Measurements from ENCODE around the gene LCAT.

Gene LCAT

GRCh38 chr16:67968400-67969253, 24.7 kb upstream of the LCAT start, which contains the start of gene SLC12A4:
Gene SLC12A4, minus strand, starts transcription at chr16:67968637. Its CDS starts 84 bp downstream, at chr16:67968553.
- peak; percentile 44 for DNase-seq

DNA sequence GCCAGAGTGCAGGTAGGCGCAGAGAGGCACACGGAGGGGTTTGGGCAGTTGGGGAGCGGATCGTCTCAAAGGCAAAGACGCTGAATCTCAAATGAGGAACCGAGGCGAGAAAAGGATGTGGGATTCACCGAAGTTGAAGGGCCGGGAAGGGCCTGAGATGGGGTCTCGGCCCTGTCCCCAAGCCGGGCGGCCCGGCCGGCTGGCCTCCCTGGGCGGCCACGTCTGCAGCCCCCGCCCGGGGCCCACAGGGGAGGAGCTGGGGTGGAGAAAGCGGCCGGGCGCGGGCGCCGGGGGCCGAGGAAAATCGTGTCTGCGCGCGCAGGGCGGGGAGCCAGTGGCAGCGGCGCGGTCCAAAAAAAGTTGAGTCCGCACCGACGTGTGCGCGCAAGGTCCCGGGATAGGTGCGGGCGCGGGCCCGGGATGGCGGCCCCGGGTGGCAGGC, 24.1 kb upstream of the LCAT start:
- DNase-seq, result no peak

GRCh38 chr16:67967183-67967957, 23.4 kb upstream of the LCAT start:
- DNase-seq, result no peak

- no peak for DNase-seq
These were observed 22.7 kb upstream of the LCAT start for GRCh38 chr16:67966549-67967182.

GRCh38 chr16:67965668-67966548, 22.0 kb upstream of the LCAT start:
- DNase-seq, result no peak

DNA sequence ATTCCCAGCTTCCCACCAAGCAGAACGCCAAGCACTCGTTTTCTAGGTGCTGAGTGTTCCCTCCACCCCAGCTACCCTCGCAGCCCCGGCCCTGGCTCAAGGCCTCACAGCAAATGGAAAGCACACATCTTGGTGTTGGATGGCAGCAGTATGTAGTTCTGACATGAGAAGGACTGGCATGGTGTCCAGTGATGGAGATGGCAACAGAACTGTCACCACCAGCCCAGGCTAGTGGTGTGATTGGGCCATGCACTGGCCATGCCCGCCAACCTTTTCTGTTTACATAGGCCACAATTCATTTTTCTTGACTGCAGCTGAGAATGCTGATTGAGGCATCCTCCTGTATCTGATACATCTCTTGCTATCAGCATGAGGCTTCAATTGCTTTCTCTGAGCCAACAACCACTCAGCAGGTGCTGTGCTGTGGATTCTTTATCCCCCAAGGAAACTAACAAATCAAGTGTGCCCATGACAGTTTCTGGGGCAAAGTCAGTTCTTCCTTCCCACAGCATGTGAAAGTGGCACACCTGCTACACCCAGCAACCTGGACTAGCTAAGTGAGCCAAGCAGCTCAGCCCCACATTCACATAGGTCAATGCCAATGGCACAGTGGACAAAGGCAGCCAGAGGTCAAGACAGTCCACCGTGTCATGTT, 20.7 kb upstream of the LCAT start:
- no peak for DNase-seq

DNA sequence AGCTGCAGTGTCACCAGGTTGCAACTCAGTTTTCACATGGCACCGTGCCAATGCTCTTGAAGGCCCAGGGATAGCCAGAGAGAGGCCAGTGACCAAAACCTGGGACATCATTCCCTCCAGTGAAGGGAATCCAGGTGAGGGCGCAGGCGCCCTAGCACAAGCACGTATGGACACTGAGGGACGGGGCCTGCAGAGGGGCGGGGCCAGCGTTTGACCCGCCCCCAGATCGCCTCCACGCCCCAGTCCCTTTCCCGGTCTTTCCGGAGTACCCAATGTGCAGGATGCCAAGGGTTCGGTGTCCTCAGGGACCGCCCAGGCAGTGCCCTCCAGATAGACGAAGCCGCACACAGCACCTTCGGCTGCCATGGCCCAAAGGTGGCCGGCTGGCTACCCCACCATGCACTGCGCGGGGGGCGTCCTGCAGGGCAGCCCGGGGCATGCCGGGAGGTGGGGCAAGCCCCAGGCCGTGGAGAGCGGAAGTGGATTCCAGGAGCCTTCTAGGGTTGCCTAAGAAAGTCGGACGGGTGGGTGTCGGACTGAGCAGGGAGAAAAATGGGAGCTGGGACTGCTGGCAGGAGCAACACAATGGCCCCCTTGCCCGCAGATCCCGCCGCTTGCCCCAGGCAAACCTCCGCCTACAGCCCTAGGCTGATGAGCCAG, 19.9 kb upstream of the LCAT start:
- no peak for DNase-seq

DNA sequence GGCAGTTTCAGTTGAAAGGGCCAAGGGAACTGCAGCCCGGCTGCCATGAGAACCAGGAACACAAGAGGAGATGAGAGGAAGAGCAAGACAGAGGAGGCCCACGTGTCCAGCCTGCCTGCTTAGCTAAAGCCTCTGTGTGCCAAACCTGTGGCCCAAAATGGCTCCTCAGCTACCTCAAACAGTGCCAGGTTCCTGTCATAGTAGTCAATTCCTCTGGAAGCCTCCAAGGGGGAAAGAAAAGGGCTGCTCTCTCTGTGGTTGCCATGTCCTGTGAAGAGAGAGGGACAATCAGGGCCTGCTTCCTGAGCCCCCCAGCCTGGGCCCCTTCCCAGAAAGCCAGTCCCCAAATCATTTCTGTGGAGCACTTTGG, 19.4 kb upstream of the LCAT start:
- no peak for DNase-seq

- DNase-seq, result no peak
These were observed 18.2 kb upstream of the LCAT start for GRCh38 chr16:67962135-67962534.

DNA sequence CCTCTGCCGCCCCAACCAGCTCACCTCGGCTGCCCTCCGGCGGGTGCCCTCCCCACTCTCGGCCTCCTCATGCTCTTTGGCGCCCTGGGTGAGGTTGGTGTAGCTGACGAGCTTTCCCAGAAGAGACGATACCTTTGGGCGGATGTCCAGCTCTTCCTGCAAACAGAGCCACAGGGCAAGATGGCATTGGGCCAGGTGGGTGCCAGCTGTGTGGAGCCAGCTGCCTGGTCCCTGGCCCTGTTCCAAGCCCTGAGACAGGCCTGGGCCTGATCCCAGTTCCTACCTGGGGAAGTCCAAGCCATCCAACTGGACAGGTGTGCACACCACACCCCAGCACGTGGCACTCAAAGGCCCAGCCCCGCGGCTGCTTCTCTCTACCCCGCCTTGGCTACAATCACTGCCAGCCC, 17.6 kb upstream of the LCAT start:
- no peak for DNase-seq

DNA sequence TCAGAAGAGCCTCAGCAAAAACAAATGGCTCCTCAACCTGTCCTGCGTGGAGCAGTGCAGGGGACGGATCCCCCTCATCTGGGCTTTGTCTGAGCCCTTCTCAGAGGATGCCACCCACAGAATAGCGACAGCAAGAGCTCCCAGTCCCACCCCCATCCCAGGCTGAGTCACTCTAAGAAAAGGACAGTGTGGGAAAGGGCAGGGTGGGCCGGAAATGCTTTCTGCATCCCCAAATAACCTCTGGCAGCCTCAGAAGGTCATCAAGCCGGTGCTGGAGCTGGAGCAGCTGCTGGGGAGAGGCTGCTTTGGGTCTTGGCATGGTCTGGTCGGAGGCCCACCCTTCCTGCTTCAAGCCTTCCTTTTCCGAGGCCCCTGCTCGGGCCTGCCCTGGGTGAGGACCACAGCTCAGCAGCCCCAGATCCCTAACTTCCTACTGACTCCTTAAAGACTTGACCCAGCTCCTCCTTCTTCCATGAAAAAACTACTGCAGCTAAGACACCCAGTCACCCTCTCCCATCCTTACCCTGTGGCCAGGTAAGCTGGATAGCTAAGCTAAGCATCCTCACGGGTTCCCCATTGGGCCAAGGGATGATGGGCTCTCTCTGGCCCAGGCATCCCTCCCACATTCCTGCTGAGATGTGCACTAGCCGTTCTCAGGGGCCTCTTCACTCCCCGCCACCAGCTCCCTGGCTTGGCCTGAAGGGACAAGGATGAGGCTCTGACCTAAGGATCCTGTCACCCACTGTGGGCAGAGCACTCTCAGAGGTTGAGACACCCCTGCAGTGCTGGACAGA, 15.8 kb upstream of the LCAT start:
- no peak for DNase-seq

- DNase-seq, result no peak
These were observed 13.7 kb upstream of the LCAT start for GRCh38 chr16:67957622-67958021.

GRCh38 chr16:67954421-67955196, 10.7 kb upstream of the LCAT start:
- DNase-seq, result no peak

DNA sequence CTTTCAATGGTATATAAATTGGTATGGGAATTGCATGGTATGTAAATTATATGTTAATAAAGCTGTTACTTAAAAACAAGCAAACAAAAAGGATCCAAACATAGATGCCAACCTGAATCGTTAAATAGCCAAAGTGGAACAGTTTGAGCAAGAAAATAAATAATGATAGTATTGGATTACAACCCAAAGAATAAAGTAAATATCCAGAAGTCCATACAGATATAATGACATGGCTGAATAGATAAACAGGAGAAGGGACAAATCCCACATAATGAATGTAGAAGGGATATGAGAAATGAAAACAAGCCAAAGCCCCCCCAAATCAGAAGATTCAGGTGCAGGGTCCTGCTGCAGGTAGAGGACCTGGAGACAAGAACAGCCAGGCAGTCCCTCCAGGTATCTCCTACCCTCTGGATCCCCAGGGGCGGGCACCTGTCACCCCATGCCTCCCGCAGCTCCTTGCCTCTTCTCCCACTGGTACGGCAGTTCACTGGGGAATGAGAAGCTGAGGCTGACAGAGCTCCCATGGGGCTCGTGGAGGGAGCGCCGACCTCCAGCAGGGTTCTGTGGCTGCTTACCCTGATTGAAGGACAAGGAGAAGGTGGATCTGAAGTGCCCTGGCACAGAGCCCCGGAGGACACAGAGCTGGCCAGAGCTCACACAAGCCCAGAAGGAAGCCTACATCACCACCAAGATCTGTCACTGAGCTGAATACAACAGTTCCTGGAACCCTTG, 9.9 kb upstream of the LCAT start:
- DNase-seq, result no peak

DNA sequence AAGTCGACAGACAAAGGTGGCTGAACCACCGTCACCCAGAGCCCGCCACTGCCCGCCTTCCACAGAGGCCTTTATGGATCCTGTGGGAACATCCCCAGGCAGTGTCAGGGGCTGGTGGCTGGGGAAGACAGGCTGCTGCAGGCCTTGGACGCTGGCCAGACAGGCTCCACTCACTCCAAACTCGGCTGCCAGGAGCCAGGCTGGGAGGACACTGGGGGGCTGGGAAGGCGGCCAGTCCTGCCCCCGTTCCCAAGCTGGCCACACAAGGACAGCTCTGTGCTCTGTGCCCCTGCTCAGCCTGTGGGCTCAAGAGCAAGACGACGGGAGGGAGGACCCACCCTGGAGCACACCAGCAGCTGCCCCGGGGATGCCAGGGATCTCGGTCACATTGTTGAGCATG, 7.6 kb upstream of the LCAT start:
- DNase-seq, result no peak

DNA sequence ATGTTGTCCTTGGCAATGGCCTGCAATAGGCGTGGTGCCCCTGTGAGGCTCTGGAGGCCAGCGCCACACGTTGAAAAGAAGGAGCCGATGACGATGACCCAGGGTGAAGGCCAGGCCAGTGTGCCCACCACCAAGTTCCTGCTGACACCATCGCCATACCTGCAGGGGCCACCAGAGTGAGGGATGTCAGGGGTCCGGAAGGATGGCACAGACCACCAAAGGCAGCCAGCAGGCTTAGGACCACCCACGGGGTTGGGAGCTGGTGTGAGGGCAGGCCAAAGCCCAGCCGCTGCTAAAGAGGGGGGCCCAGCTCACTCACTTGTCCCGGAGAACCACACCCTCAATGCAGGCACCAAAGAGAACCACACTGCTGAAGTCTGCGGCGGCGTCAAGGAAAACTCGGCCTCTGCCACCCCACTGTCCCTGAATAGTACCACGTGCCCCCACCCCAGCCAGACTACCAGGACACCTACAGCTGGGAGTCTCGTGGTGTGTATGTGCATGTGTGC, 6.5 kb upstream of the LCAT start:
- DNase-seq, result no peak

DNA sequence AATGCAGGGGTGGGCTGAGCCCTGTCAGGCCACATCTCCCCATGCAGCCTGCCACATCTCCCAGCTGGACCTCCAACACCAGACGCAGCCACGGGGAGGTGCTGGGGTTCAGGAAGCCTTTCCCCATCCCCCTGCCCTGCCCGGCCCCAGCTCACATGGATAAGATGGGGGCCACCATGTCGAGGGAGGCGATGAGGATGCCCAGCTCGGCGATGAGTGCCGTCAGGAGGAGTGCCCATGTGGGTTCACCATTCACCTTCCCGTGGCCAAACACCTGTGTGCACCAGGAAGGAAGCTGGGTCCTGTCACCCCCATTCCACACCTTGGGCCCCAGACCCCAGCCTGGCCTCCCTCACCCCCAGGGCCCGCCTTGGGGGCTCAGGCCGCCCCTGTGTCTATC, 5.7 kb upstream of the LCAT start:
- DNase-seq, result no peak

DNA sequence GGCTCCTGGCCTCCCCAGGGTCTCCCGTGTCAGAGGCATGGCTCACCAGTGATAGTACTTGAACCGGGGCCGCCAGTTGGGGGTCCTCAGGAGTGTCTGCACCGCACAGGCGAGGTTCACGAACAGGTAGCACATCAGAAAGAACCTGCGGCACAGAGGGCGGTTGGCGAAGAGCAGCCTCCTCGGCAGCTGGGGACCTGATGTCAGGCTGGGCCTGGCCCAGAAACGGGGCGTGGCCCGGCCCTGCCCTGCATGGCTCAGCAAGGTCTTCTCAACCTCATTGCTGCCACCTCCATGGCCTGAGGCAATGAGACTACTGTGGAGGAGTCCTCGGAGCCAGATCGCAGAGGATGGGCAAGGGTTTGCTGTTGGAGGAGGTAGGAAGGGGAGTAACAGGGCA, 4.1 kb upstream of the LCAT start:
- DNase-seq, result no peak

Measured in GDM1 (cell line).